Fibroblast of skin of right quadriceps (primary cell): Measurements from ENCODE around the gene EFHD2.

Experiments used
- DNase-seq: peaks from one replicate; pipeline ENCODE4 v3.0.0-alpha.2; 2013

EFHD2 gene

DNA sequence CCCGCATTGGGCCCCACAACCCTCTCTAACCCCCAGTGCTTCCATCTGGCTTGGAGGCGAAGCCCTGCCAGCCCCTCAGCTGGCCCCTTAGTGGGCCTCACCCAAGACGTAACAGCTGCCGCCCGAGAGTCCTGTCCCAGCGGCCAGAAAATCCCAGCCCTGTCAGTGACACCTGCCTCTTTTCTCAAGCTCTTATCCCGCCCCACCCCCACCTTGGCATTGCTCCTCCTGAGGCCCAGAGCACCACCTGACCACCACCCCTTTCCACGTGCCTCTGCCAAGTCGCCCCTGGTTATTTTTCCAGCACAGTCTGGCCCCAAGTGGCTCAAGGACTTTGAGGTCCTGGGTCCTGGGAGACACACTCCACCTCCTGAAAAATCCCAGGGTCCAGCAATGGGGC, 22.6 kb downstream of the EFHD2 start:
- DNase-seq: no peak

DNA sequence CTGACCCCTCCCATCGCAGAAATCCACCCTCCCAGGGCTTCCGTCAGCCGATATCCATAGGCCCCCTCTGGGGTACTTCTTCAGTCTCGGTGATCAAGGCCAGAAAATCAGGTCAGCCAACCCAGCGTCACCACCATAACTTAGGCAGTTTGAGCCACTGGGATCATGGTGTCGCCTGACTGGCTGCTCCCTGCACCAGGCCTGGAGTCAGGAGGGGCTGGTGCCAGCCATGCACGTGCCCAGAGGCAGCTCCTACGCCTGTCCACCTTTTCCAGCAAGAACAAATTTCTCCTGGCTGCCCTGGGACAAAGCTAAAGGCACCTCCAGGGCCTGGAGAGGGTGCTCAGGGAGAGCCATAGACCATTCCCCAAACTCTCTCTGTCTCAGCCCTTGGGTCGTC, 23.8 kb downstream of the EFHD2 start:
- DNase-seq: no peak

DNA sequence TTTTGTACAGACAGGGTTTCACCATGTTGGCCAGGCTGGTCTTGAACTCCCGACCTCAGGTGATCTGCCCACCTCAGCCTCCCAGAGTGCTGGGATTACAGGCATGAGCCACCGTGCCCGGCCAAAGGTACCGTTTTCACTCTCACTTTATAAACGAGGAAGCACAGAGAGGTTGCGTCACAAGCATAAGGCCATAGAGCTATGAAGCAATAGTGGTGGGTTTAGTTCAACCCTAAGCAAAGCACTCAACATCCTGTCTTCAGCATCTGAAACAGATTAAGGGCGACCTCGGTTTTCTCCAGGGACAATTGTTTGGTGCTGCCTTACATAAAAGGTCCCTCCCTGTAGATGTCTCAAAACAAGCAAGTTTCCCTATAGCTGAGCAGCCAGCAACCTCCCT, 25.1 kb downstream of the EFHD2 start:
- DNase-seq: peak; percentile 60

GRCh38 chr1:15435239-15436077, 25.8 kb downstream of the EFHD2 start:
- no peak for DNase-seq

GRCh38 chr1:15436881-15437442, 27.3 kb downstream of the EFHD2 start:
- no peak for DNase-seq

GRCh38 chr1:15439325-15439724, 29.6 kb downstream of the EFHD2 start:
- no peak for DNase-seq

DNA sequence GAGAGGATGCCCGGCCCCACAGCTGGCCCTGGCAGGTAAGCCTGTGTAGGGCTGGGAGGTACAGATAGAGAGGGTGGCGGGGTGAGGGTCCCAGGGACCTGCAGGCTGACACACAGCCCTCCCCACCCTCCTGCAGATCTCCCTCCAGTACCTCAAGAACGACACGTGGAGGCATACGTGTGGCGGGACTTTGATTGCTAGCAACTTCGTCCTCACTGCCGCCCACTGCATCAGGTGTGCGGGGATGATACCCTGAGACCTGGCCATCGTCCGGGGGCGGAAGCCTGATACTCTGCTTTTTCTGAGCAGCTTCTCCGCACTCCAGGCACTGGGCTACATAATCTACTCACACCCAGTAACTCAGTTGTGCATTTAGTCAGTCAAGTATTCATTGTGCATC, 30.7 kb downstream of the EFHD2 start:
- DNase-seq: no peak

GRCh38 chr1:15441247-15441646, 31.6 kb downstream of the EFHD2 start:
- no peak for DNase-seq

DNA sequence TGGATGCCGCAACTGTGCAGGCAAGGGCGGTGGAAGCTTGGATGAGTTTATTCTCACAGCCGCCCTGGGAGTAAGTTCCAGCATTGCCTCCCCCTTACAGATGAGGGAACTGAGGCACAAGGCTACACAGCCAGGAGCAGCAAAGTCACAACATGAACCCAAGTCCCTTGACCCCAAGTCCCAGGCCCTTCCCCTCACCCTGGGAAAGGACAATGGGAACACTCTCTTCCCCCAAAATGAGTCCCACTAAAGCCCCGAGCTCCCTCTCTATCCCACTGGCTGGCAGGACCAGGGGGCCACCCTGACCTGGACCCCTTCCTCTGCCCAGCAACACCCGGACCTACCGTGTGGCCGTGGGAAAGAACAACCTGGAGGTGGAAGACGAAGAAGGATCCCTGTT, 32.4 kb downstream of the EFHD2 start:
- no peak for DNase-seq

GRCh38 chr1:15442759-15443158, 33.1 kb downstream of the EFHD2 start:
- no peak for DNase-seq

- no peak for DNase-seq
These were observed 33.6 kb downstream of the EFHD2 start for GRCh38 chr1:15443281-15443680.

GRCh38 chr1:15444468-15445389, 35.0 kb downstream of the EFHD2 start:
- DNase-seq: no peak

- DNase-seq: no peak
These were observed 35.9 kb downstream of the EFHD2 start for GRCh38 chr1:15445390-15446122.

- no peak for DNase-seq
These were observed 36.5 kb downstream of the EFHD2 start for GRCh38 chr1:15446212-15446611.

DNA sequence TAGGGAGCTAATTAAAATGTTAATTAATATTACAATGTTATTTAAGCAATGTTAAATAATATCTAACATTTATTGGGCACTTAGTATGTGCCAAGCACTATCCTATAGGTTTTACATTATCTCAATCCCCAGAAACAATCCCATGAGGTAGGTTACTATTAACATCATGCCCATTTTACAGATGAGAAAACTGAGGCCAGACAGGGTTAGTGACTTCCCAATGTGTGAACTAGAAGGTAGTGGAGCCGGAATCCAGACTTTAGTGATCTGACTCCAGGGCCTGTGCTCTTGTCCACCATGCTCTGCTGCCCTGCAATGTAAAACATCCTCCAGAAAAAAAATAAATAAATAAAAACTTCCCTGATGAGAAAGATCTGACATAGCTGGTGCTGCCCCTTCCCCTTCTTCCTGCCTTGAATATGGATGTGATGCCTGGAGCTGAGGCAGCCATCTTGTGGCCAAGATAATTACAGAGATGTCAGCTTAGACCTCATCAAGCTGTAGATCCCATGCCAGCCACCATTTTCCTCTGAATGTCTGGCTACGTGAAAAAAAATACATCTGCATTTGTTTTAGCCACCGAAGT, 39.3 kb downstream of the EFHD2 start:
- DNase-seq: no peak

- DNase-seq: no peak
These were observed 39.9 kb downstream of the EFHD2 start for GRCh38 chr1:15449567-15449966.

DNA sequence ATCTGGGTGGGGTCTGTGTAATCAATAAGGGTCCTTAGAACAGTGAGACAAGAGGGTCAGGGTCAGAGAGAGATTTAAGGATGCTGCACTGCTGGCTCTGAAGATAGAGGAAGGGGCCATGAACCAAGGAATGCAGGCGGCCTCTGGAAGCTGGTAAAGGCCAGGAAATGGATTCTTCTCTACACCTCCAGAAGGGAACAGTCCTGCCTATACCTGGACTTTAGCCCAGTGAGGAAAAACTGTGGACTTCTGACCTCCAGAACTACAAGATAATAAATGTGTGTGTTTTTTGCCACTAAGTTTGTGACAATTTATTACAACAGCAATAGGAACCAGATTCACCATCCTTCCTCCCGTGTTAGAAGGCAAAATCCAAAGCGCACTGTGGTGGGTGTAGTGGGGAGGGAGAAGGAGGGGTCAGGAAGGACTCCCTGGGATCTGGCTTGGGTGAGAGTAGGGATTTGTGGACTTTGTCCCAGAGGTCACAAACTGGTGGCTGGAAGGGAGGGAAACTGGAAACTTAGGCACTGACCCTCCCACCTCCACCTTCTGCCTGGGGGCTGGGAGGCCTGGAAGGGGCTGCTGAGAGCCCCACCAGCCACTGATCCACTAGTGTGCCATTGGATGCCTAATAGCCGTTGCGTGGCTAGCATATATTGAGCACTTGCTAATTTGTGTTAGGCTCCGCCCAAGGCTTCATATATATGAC, 41.5 kb downstream of the EFHD2 start:
- no peak for DNase-seq

GRCh38 chr1:15452216-15452615, 42.5 kb downstream of the EFHD2 start:
- no peak for DNase-seq

DNA sequence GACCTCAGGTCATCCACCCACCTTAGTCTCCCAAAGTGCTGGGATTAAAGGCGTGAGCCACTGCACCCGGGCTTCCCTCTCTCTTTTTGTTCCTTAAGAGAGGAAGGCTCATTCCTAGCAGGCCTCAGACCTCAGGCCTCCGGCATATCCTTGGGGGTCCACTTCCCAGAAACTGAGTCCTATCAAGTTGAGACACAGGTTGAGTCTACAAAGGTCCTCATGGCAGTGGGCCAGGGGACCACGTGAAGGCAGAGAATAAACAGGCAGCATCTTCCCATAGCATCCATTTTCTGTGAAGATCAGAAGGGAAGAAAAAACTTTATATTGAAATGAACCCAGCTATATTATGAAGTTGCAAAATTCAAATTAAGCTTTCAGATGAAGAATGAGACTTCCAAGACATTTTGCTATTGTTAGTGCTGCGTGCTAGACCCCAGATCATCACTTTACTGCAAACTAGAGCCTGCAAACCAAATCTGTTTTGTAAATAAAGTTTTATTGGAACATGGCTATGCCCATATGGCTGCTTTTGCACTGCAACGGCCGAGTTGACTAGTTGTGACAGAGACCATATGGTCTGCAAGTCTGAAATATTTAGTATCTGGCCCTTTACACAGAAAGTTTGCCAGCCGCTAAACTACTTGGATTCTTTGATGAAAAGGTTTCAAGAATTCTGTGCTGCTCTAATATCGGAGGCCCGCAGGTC, 43.3 kb downstream of the EFHD2 start:
- DNase-seq: no peak

GRCh38 chr1:15453734-15454133, 44.0 kb downstream of the EFHD2 start:
- peak; percentile 53 for DNase-seq

- DNase-seq: peak; percentile 66
These were observed 44.6 kb downstream of the EFHD2 start for GRCh38 chr1:15454256-15454655.
